ENCODE results near the gene TNS3. TPM values are rescaled to one million over a fixed set of nuclear protein-coding genes. Genes with fewer than 3 reads are reported as not detected.
"Not testable (repeated sequence)": the region's sequence is repeated elsewhere in the genome, so short reads cannot be mapped to it uniquely, and the experiment has no call there.

Gene TNS3
- total RNA-seq, 1 donor from 2014 or later: 426 TPM

DNA sequence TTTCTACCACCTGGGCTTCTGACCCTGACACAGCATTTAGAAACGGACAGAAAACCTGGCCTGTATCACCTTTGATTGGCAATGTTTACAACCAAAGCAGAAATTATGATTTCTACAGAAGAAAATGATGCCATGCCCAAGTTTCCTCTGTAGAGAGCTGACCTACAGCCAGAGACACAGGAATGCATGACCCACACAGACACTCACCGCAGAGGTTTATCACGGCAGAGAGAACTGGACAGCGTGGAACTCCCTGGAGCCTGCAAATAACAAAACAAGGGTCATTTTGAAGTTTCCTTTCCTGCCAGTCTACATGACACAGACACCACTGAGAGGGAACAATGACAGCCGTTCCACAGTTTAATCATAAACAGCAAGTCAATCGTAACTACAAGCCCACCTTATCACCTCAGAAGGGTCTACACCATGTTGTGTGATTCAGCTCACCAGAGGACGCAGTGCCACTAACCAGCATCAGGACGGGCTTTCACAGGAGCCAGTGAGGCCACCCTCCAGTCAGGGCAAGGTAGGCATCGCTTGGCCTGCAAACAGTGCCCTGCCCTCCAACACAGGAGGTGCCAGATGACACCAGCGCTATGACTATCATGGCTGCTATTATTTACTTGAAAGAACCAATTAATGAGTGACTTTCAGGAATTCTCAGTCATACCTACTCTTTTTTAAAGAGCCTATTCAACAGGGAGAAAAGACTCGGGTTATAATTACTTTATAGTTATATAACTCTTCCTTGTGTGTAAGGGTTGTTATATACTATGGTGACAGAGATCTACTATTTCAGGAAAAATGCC, 139.9 kb downstream of the TNS3 start:
- no peak for DNase-seq (ENCODE audit: low spot score)
- Mint-ChIP-seq H3K4me3 (ENCODE audit: unreplicated experiment) (no peak overlapping the region), H3K9me3 (ENCODE audit: low read depth) (no peaks in the 10 kb centered on the region)

GRCh38 chr7:47441048-47441447, 140.9 kb downstream of the TNS3 start:
- not testable (repeated sequence) for H3K9me3 Mint-ChIP-seq (ENCODE audit: low read depth); DNase-seq (ENCODE audit: low spot score); H3K4me3 Mint-ChIP-seq (ENCODE audit: unreplicated experiment); H3K27me3 Mint-ChIP-seq (ENCODE audit: low read depth)
- Mint-ChIP-seq H3K27ac (ENCODE audit: unreplicated experiment) (peak overlapping the region; percentile 67), H3K4me1 (ENCODE audit: low read depth) (peaks cover 66% of the 10 kb centered on the region), H3K36me3 (ENCODE audit: low read depth) (peaks cover 22% of the 10 kb centered on the region)

More for the DNA sequence above, 139.9 kb downstream of the TNS3 start:
- TF ChIP-seq CTCF (IDR thresholded peaks at IDR 0.05): no peak
- H3K27ac Mint-ChIP-seq (ENCODE audit: unreplicated experiment): peak overlapping the region; percentile 67
- H3K36me3 Mint-ChIP-seq (ENCODE audit: low read depth): peaks cover 22% of the 10 kb centered on the region
- H3K27me3 Mint-ChIP-seq (ENCODE audit: low read depth): no peaks in the 10 kb centered on the region
- peaks cover 71% of the 10 kb centered on the region for H3K4me1 Mint-ChIP-seq (ENCODE audit: low read depth)

- Mint-ChIP-seq H3K4me3 (ENCODE audit: unreplicated experiment) (no peak overlapping the region), H3K27ac (ENCODE audit: unreplicated experiment) (peak overlapping the region; percentile 67), H3K4me1 (ENCODE audit: low read depth) (peaks cover 66% of the 10 kb centered on the region), H3K27me3 (ENCODE audit: low read depth) (no peaks in the 10 kb centered on the region), H3K9me3 (ENCODE audit: low read depth) (no peaks in the 10 kb centered on the region), H3K36me3 (ENCODE audit: low read depth) (peaks cover 27% of the 10 kb centered on the region)
- no peak for DNase-seq (ENCODE audit: low spot score)
- TF ChIP-seq CTCF (IDR thresholded peaks at IDR 0.05): no peak
Measured at GRCh38 chr7:47440320-47440719, 141.6 kb downstream of the TNS3 start.

- no peak for DNase-seq (ENCODE audit: low spot score)
- Mint-ChIP-seq H3K36me3 (ENCODE audit: low read depth) (peaks cover 28% of the 10 kb centered on the region), H3K9me3 (ENCODE audit: low read depth) (no peaks in the 10 kb centered on the region), H3K27me3 (ENCODE audit: low read depth) (no peaks in the 10 kb centered on the region), H3K4me3 (ENCODE audit: unreplicated experiment) (no peak overlapping the region), H3K4me1 (ENCODE audit: low read depth) (peaks cover 60% of the 10 kb centered on the region), H3K27ac (ENCODE audit: unreplicated experiment) (peak overlapping the region; percentile 67)
- TF ChIP-seq CTCF (IDR thresholded peaks at IDR 0.05): no peak
Measured at GRCh38 chr7:47439181-47439667, 142.7 kb downstream of the TNS3 start.

DNA sequence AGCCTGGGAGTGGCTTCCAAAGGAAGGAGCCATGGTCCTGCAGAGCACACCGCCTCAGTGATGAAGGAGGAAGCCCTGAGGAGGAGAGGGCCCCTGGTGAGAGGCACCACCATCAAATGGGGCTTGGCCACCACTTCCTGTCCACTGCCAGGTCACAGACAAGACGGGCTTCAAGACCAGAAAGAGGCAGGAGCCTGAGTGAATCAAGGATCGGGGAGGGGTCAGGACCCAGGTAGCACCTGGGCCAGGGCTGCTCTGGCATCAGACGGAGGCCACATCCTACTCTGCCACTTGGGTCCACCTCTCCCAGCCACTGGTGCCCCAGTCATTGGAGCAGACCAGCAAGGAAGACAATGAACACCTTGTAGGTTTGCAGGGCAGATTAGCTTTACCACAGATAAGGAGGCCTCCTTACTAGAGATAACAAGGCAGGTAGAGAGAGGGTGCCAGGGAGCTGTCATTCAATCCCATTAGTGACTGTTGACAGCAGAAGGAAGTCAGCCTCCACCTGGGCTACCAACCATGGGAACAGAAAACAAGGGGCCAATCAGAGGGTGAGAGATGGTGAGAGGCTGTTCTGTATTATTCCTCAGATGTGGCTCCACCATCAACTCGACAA, 143.4 kb downstream of the TNS3 start:
- Mint-ChIP-seq H3K4me1 (ENCODE audit: low read depth) (peaks cover 55% of the 10 kb centered on the region), H3K27me3 (ENCODE audit: low read depth) (no peaks in the 10 kb centered on the region), H3K4me3 (ENCODE audit: unreplicated experiment) (no peak overlapping the region), H3K36me3 (ENCODE audit: low read depth) (peaks cover 32% of the 10 kb centered on the region), H3K9me3 (ENCODE audit: low read depth) (no peaks in the 10 kb centered on the region), H3K27ac (ENCODE audit: unreplicated experiment) (peak overlapping the region; percentile 67)
- no peak for DNase-seq (ENCODE audit: low spot score)
- no peak for TF ChIP-seq CTCF (IDR thresholded peaks at IDR 0.05)

Measured in chondrocyte (in vitro differentiated cells).